Astrocyte of the spinal cord (primary cell): ENCODE data around the gene DIP2B.

ENCODE experiments used
- DNase-seq: peaks from one replicate; pipeline ENCODE4 v3.0.0; 2011; ENCODE audit warnings: low read depth, low spot score
- H3K4me3 ChIP-seq: 2 replicates; pipeline ENCODE4 v1.5.1; 2011; ENCODE audit warnings: low read depth, mild to moderate bottlenecking, low read length, moderate library complexity
- CTCF ChIP-seq: IDR thresholded peaks from 2 replicates; pipeline ENCODE4 v1.5.1; 2012; ENCODE audit warnings: low read depth, mild to moderate bottlenecking, low read length, inconsistent platforms
- in situ Hi-C: cut with HindIII; loops from 2 replicates; pipeline ENCODE4 v1.10.0; 2017; ENCODE audit warnings: low sequenced_read_pairs

The DIP2B gene

GRCh38 chr12:50720085-50720484 is 215.3 kb downstream of the DIP2B start:
- no peak overlapping the region for H3K4me3 ChIP-seq
- in situ Hi-C loops: no loop called here
- no peak for TF ChIP-seq CTCF
- no peak for DNase-seq

GRCh38 chr12:50720501-50720900 is 215.7 kb downstream of the DIP2B start:
- in situ Hi-C loops: no loop called here
- H3K4me3 ChIP-seq: no peak overlapping the region
- no peak for DNase-seq
- no peak for TF ChIP-seq CTCF

- in situ Hi-C loops: no loop called here
- H3K4me3 ChIP-seq: no peak overlapping the region
- no peak for TF ChIP-seq CTCF
- DNase-seq: no peak
Measured at GRCh38 chr12:50723865-50724264, 219.1 kb downstream of the DIP2B start.

GRCh38 chr12:50725011-50725942 is 220.5 kb downstream of the DIP2B start:
- in situ Hi-C loops: no loop called here
- no peak overlapping the region for H3K4me3 ChIP-seq
- DNase-seq: peak; percentile 55
- TF ChIP-seq CTCF: no peak

- DNase-seq: no peak
- in situ Hi-C loops: no loop called here
- H3K4me3 ChIP-seq: no peak overlapping the region
- TF ChIP-seq CTCF: no peak
Measured at GRCh38 chr12:50727466-50727865, 222.7 kb downstream of the DIP2B start.

- in situ Hi-C loops: no loop called here
- H3K4me3 ChIP-seq: no peak overlapping the region
- no peak for DNase-seq
- TF ChIP-seq CTCF: no peak
Measured at GRCh38 chr12:50728417-50728816, 223.6 kb downstream of the DIP2B start.
